K562 treated with DMSO at 1 percent for 12 hours (cell line): ENCODE data around the gene RNF10. TPM values are rescaled to one million over a fixed set of nuclear protein-coding genes. Genes with fewer than 3 reads are reported as not detected.

ENCODE experiments used
- total RNA-seq: library from RNA; unstranded; fragments of 300-600 nt; gene quantifications from 2 replicates; pipeline ENCODE4 v1.2.3, GENCODE V29; 2022; ENCODE audit not compliant: insufficient read depth

RNF10 gene
- total RNA-seq = 110 and 186 TPM in 2 replicates

DNA sequence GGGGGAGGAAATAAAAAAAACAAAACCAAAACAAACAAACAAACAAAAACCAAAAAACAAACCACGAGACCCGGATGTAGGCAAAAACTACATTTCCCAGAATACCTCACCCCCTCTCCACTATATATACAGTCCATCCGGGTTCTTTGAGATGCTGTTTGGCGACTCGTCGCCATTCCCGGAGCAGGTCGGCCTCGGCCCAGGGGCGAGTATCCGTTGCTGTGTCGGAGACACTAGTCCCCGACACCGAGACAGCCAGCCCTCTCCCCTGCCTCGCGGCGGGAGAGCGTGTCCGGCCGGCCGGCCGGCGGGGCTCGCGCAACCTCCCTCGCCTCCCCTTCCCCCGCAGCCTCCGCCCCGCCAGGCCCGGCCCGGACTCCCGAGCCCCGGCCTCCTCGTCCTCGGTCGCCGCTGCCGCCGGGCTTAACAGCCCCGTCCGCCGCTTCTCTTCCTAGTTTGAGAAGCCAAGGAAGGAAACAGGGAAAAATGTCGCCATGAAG, at the start of gene RNF10:
Gene RNF10 (plus strand): TSS at position 154 of the 500 bp plus-strand sequence. CDS start 456 bp downstream, outside the sequence.

DNA sequence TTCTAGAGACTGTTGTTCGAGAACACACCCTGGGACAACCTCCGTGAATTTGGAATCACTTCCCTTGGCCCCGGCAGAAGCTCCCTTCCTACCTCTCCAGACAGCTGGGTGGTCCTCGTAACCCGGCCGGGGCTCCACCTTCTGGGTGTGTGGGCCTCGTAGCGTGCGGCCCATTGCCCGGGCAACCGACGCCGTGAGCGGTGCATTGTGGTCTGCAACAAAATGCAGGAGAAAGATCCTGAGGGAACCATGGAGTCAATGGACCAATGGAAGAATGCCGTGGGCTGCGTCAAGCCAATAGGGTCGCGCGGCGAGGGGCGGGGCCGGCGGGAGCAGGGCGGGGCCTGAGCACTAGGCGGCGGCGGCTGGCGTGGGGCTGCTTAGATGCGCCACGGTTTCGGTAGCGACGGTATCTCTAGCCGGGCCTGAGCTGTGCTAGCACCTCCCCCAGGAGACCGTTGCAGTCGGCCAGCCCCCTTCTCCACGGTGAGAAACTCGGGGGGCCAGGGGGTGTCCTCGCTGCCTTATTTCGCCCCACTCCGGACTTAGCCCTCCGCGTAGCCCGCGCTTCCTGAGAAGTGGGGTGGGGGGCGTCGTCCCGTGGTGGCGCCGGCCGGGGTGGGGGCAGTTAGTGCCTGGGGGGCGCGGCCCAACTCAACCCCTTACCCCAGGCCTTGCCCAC, 38.3 kb upstream of the RNF10 start, which contains the start of gene DYNLL1:
Gene DYNLL1 (plus strand): TSS at position 383 of the 682 bp plus-strand sequence. CDS start 309 bp downstream, outside the sequence.

GRCh38 chr12:120528861-120529525, 5.2 kb upstream of the RNF10 start, which contains the start of gene COQ5:
TSS of gene COQ5 (minus strand) at chr12:120529158. CDS start at chr12:120529141, 17 bp downstream.

GRCh38 chr12:120580787-120581723, 46.9 kb downstream of the RNF10 start, which contains the start of gene POP5:
TSS of gene POP5 (minus strand) at chr12:120581402. CDS start at chr12:120581362, 40 bp downstream.

Other genes starting within 250 kb of the RNF10 start
- gene RNU4-2, start 242.5 kb upstream of the RNF10 start, total RNA-seq = not detected in 2 replicates
- not detected in 2 replicates for gene RNU4-1, start 241.1 kb upstream of the RNF10 start, total RNA-seq
- 5.9 and 7.8 TPM in 2 replicates for gene SIRT4, start 232.0 kb upstream of the RNF10 start, total RNA-seq
- gene PLA2G1B, start 206.6 kb upstream of the RNF10 start, total RNA-seq = not detected in 2 replicates
- gene MSI1, start 165.2 kb upstream of the RNF10 start, total RNA-seq = not detected in 2 replicates
- gene COX6A1, start 96.2 kb upstream of the RNF10 start, total RNA-seq = 703 and 1,042 TPM in 2 replicates
- gene TRIAP1, start 88.0 kb upstream of the RNF10 start, total RNA-seq = 24.7 and 30.4 TPM in 2 replicates
- 8.3 and 17.4 TPM in 2 replicates for gene GATC, start 87.9 kb upstream of the RNF10 start, total RNA-seq
- 200 and 213 TPM in 2 replicates for gene SRSF9, start 64.6 kb upstream of the RNF10 start, total RNA-seq
- gene DYNLL1, start 38.2 kb upstream of the RNF10 start, total RNA-seq = 529 and 566 TPM in 2 replicates
- gene COQ5, start 5.2 kb upstream of the RNF10 start, total RNA-seq = 32.7 and 34.1 TPM in 2 replicates
- 62.8 and 71.8 TPM in 2 replicates for gene POP5, start 47.0 kb downstream of the RNF10 start, total RNA-seq
- gene CABP1, start 106.3 kb downstream of the RNF10 start, total RNA-seq = not detected in 2 replicates
- gene MLEC, start 152.8 kb downstream of the RNF10 start, total RNA-seq = 18.8 and 63.9 TPM in 2 replicates
- 17.5 and 28.4 TPM in 2 replicates for gene UNC119B, start 176.1 kb downstream of the RNF10 start, total RNA-seq
- 28.7 and 28.9 TPM in 2 replicates for gene ACADS, start 191.5 kb downstream of the RNF10 start, total RNA-seq